NCI-H1048 (cell line): Measurements from ENCODE around the gene VCL.
"Not testable (repeated sequence)": the region's sequence is repeated elsewhere in the genome, so short reads cannot be mapped to it uniquely, and the experiment has no call there.

Experiments
- DNase-seq: peaks from one replicate; lab custom pipeline; 2025; lab: John Stamatoyannopoulos, UW

The VCL gene

GRCh38 chr10:73971636-73972354 is 26.1 kb upstream of the VCL start:
- DNase-seq, result no peak

GRCh38 chr10:73973427-73973826 is 24.5 kb upstream of the VCL start:
- no peak for DNase-seq

GRCh38 chr10:73974309-73974946 is 23.5 kb upstream of the VCL start:
- DNase-seq, result no peak

- no peak for DNase-seq
These were observed 22.5 kb upstream of the VCL start for GRCh38 chr10:73975388-73975787.

GRCh38 chr10:73979141-73979808 is 18.6 kb upstream of the VCL start:
- DNase-seq, result no peak

- no peak for DNase-seq
These were observed 18.0 kb upstream of the VCL start for GRCh38 chr10:73979809-73980433.

- no peak for DNase-seq
These were observed 16.1 kb upstream of the VCL start for GRCh38 chr10:73981812-73982211.

- DNase-seq, result no peak
These were observed 14.5 kb upstream of the VCL start for GRCh38 chr10:73983096-73984047.

- DNase-seq, result no peak
These were observed 8.2 kb upstream of the VCL start for GRCh38 chr10:73989594-73990150.

GRCh38 chr10:73991203-73991883 is 6.6 kb upstream of the VCL start:
- no peak for DNase-seq

- DNase-seq, result no peak
These were observed 6.1 kb upstream of the VCL start for GRCh38 chr10:73991884-73992245.

- no peak for DNase-seq
These were observed 4.8 kb upstream of the VCL start for GRCh38 chr10:73992899-73993788.

- no peak for DNase-seq
These were observed 2.9 kb upstream of the VCL start for GRCh38 chr10:73995035-73995358.

GRCh38 chr10:73997461-73997786 is 492 bp upstream of the VCL start:
- DNase-seq, result no peak

GRCh38 chr10:73998623-73998928 is 660 bp downstream of the VCL start:
- DNase-seq, result no peak

GRCh38 chr10:73998929-73999691 is 1.2 kb downstream of the VCL start:
- no peak for DNase-seq

GRCh38 chr10:73999703-74000102 is 1.8 kb downstream of the VCL start:
- DNase-seq, result no peak

GRCh38 chr10:74000244-74000643 is 2.3 kb downstream of the VCL start:
- DNase-seq, result not testable (repeated sequence)

- no peak for DNase-seq
These were observed 3.2 kb downstream of the VCL start for GRCh38 chr10:74000892-74001669.
